Activated T-cell treated with anti-CD3 and anti-CD28 coated beads for 48 hours (primary cell): Measurements from ENCODE around the gene GAGE10.

ENCODE experiments used
- DNase-seq: peaks from one replicate; pipeline ENCODE4 v3.0.0-alpha.2; 2020; ENCODE audit warnings: low read depth

Gene GAGE10

DNA sequence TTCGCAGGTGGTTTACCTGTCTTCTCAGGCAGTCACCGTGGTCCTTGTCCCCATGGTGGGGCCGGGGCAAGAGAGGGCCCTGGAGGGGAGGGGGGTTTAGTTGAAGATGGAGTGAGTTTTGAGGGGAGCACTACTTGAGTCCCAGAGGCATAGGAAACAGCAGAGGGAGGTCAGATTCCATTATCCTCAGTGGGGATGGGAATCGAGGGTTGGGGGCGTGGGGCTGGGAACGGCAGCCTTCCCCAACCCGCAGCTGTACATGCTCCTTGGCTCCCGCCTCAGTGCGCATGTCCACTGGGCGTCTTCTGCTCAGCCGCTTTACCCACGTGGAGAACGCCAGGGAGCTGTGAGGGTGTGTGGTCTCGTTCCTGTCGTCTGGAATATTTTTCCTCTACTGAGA, at the start of gene GAGE10:
TSS of gene GAGE10 (plus strand) at position 301 of the 400 bp plus-strand sequence. CDS start 1,214 bp downstream, outside the sequence.
- no peak for DNase-seq

DNA sequence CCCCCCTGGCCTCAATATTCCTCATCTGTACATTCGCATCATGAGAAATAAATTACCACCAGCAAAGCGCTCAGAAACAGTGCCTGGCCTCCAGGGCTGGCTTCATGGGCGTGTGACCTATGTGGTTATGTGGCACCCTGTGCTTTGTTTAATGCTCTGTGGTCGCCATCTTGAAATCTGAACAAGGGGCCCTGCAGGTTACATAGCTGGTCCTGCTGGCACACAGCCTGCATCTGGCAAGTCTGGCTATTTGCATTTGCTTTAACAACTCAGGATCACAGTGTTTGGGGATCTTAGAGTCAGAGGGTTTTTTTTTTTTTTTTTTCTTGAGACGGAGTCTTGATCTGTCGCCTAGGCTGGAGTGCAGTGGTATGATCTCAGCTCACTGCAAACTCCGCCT, 48.8 kb upstream of the GAGE10 start:
- no peak for DNase-seq

GRCh38 chrX:49256268-49256995, 47.0 kb upstream of the GAGE10 start:
- DNase-seq, result no peak

- DNase-seq, result no peak
Measured at GRCh38 chrX:49257074-49257790, 46.2 kb upstream of the GAGE10 start.

DNA sequence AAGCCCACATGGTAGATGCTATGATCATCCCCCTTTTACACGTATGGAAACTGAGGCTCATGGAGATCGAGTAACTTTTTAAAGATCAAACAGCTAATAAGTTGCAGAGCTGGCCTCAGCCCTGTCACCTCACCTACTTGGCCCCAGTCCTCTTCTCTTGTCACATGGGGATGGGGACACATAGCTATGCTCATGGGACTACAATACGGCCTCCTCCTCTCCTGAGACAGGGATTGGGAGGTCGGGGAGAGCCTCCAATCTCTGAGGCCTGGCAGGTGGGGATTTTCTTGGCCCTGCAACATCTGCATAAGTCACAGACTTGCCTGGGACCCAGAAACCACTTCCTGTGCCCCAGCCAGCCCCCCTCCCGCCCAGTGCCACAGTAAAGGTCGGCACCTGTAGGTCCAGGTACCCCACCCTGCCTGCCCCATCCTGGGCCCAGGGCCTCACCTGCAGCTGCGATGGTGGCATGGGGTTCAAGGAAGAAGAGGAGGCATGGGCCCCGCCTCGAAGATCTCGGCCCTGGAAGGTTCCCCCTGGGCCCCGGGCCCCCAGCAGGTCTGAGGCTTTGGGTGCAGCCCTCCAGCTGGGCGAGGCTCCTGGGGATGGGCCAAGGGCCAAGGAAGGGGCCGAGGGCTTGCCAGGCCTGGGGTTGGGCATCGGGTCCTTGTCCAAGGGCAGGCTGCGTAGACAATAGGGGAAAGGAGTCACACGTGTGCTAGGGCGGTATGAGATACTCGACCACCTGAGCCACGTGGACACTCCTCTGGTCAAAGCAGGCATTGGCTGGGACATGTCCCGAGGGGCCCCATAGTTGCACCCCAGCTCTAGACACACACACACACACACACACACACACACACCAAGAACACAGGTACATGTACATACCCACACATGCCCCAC, 45.3 kb upstream of the GAGE10 start:
- DNase-seq, result no peak

DNA sequence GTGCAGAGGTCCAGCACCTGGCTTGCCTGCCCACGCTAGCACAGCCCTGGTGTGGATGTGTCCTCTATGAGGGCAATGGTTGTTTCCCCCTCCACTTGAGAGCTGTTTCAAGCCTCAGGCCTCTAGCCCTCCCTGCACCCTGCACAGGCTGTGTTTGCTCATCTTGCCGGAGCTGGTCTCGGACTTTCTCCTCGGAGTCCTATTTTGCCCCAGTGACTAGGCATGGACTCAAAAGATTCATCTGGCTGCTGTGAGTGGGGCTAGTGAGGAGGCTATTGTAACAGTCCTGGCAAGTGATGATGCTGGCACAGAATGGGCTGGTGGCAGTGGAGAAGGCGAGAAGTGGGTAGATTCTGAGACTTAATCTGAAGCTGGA, 44.7 kb upstream of the GAGE10 start:
- DNase-seq, result no peak

DNA sequence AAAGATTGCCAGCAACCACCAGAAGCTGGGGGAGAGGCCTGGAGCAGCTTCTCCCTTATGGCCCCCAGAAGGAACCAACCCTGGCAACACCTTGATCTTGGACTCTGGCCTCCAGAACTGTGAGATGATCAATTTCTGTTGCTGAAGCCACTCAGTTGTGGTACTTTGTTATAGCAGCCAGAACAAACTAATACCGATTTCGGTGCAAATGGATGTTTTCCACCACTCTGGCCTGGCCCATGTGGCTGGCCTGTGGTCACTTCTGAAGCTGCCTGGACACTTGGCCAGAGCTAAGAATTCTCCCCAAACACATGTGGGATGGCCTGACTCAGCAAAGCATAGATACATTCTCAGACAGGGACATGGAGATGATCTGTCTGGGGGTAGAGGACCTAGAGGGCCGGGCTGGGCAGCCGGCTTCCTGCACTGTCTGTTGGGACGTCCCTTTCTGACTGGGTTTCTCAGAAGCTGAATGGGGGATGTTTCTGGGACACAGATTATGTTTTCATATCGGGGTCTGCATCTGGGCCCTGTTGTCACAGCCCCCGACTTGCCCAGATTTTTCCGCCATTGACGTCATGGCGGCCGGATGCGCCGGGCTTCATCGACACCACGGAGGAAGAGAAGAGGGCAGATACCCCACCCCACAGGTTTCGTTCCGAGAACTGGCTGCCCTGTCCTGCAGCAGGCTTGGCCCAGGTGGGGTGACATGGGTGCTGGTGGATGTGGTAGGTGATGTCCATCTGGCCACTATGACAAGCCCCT, 43.0 kb upstream of the GAGE10 start:
- DNase-seq, result no peak

DNA sequence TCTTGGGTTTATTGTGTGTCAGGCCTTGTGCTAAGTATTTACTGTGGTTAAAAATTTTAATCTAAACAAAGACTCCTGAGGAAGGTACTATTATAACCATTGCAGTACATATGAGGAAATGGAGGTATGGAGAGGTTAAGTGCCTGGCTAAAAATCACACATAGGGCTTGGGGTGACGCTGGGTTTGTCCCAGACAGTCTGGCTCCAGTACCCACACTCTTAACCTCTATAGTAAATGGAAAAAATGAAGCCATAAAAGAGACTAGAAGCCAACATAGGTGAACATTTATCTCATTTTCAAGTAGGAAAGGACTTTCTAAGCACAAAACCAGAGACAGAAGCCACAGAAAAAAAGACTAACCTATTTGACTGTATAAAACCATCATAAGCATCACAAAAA, 40.8 kb upstream of the GAGE10 start:
- DNase-seq, result no peak

GRCh38 chrX:49263631-49264030, 39.8 kb upstream of the GAGE10 start:
- no peak for DNase-seq

- no peak for DNase-seq
Measured at GRCh38 chrX:49264460-49264859, 39.0 kb upstream of the GAGE10 start, which contains the start of gene FOXP3. TSS of gene FOXP3 (minus strand) at chrX:49264710. CDS start at chrX:49258505, 6,205 bp downstream.

- DNase-seq, result no peak
Measured at GRCh38 chrX:49266523-49267445, 36.7 kb upstream of the GAGE10 start.

DNA sequence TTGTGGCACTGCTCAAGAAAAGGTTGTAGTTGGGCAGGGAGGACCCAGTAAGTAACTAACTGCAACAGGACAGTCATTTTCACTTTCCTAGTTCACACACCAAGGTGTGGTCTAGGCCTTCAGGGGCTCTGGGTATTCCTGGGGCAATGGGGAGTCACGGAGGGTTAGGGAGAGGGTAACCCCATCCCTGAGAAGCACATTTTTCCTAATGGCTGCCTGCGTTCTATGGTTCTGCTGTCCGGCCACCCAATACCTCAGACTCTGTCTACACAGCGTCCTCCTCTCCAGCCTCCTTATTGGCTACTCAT, 34.8 kb upstream of the GAGE10 start:
- DNase-seq, result no peak

GRCh38 chrX:49269010-49269766, 34.3 kb upstream of the GAGE10 start:
- peak; percentile 88 for DNase-seq

DNA sequence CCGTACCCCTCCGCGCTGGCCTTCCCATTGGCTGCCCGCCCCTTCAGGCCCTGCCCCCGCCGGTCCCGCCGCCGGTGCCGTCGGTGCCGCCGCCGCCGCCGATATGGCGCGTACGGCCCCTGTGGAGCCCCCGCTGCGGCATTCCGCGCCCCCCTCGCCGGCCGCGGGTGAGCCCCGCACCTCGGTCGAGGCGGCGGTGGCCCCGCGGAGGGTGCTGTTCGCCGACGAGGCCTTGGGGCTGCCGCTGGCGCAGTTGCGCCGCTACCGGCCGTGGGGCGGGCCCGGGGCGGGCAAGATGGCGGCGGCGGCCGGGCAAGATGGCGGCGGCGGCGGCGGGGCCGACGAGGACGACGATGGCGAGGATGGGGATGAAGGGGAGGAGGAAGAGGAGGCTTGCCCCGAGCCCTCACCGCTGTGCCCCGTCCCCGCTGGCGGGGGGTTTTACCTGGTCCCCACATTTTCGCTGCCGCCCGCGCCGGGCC, 33.6 kb upstream of the GAGE10 start, which contains the start of gene PPP1R3F:
TSS of gene PPP1R3F (plus strand) at position 27 of the 482 bp plus-strand sequence. CDS start at position 104, 77 bp downstream.
- DNase-seq, result no peak

DNA sequence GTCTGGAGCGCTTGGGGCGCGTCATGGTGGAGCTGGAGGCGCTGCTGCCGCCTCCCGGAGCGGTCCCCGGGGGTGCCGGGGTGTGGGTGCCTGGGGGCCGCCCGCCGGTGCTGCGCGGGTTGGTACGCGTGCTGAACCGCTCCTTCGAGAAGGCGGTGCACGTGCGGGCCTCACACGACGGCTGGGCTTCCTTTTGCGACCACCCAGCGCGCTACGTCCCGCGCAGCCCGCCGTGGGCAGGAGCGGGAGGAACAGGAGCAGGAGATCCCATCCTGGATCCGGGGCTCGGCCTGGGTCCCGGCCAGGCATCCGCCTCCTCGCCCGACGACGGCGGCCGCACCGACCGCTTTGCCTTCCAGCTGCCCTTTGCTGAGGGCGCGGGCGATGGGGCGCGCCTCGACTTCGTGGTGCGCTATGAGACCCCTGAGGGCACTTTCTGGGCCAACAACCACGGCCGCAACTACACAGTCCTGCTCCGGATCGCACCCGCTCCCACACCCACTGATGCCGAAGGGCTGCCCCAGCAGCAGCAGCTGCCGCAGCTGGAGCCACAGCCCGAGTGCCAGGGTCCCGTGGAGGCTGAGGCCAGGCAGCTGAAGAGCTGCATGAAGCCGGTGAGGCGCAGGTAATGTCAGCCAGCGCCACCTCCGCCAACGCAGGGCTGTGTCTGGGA, 33.1 kb upstream of the GAGE10 start:
- no peak for DNase-seq

GRCh38 chrX:49271341-49271740, 32.1 kb upstream of the GAGE10 start:
- no peak for DNase-seq

GRCh38 chrX:49272421-49272820, 31.0 kb upstream of the GAGE10 start:
- DNase-seq, result no peak

DNA sequence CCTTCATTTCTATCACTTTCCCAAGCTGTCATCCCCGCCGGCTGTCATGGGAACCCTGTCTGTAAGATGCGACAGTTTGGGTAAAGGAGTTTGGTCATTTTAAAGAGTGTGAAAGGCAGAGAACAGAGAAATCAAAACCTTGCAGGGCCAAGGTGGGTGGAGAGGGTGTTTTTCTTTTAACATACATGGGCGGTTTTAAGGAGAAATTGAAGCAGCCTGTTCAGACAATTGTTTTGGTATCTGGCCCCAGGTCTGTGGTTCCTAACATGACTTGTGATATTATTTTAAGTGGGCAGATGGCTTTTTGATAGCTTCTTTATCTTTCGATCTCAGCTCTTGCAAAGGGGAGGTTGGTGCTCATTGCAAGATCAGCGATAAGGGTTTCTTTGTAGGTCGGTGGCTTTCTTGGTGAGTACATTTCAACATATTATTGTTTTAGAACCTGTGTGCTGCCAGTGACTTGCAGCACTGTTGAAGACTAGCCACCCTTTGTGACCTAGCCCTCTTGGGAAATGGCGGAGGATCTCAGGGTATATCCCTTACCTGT, 30.2 kb upstream of the GAGE10 start:
- peak; percentile 33 for DNase-seq

DNA sequence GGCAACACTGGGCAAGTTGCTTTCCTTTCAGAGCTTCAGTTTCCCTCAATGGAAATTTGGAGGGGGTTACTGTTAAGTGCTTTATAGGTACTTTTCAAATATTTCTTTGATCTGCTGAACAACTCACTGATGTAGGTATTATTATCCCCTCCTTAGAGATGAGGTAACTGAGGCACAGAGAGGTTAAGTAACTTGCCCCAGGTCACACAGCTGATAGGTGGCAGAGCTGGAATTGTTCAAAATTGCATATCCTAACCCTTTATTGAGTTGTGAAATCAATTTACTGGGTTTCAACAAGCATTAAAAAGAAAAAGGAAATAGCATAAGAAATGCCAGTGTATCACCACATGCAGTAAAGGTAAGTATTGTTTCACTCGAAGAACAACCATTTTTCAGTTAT, 27.2 kb upstream of the GAGE10 start:
- no peak for DNase-seq
